WTC11 (cell line): Measurements from ENCODE around the gene OR11G2. TPM values are rescaled to one million over a fixed set of nuclear protein-coding genes. Genes with fewer than 3 reads are reported as not detected.

Experiments used
- ATAC-seq: fragments of 200-7000 bp; cut with Tn5 transposase; 2 replicates; pipeline ENCODE4 v1.10.0; 2021; ENCODE audit warnings: mild to moderate bottlenecking, moderate library complexity
- CTCF ChIA-PET: fragments of 300-600 bp; sonication (Branson Sonifier 250); formaldehyde crosslinking; loops from one replicate; lab custom pipeline; 2021; ENCODE audit warnings: antibody characterized with exemption; lab: Charles Lee
- POLR2A ChIA-PET: fragments of 350-600 bp; sonication (Branson Sonifier 250); formaldehyde crosslinking; loops from one replicate; lab custom pipeline; 2021; ENCODE audit warnings: antibody characterized with exemption; lab: Charles Lee
- DNase-seq: peaks from one replicate; pipeline ENCODE4 v3.0.0; 2021; ENCODE audit warnings: low spot score
- H3K27ac Mint-ChIP-seq: 2 replicates; pipeline ENCODE4 v1.8.0; 2021; ENCODE audit warnings: mixed read lengths
- H3K27me3 Mint-ChIP-seq: 2 replicates; pipeline ENCODE4 v1.8.0; 2021; ENCODE audit warnings: low read depth, mild to moderate bottlenecking, moderate library complexity, mixed read lengths
- H3K36me3 Mint-ChIP-seq: 2 replicates; pipeline ENCODE4 v1.8.0; 2021; ENCODE audit warnings: mixed read lengths
- H3K4me1 Mint-ChIP-seq: 2 replicates; pipeline ENCODE4 v1.8.0; 2022; ENCODE audit warnings: mixed read lengths
- H3K4me3 Mint-ChIP-seq: 2 replicates; pipeline ENCODE4 v1.8.0; 2021; ENCODE audit warnings: mild to moderate bottlenecking, moderate library complexity, mixed read lengths
- H3K9me3 Mint-ChIP-seq: 2 replicates; pipeline ENCODE4 v1.8.0; 2021; ENCODE audit warnings: mixed read lengths
- ATF3 ChIP-seq: sonication (generic); formaldehyde crosslinking; conservative IDR thresholded peaks from 2 replicates; pipeline ENCODE4 v1.8.1; 2022; ENCODE audit warnings: mild to moderate bottlenecking, missing genetic modification reagents
- CBFB ChIP-seq: sonication (generic); formaldehyde crosslinking; IDR thresholded peaks from 2 replicates; pipeline ENCODE4 v1.8.1; 2022; ENCODE audit warnings: mild to moderate bottlenecking, low read depth, missing genetic modification reagents
- CREB1 ChIP-seq: sonication (generic); formaldehyde crosslinking; IDR thresholded peaks from 2 replicates; pipeline ENCODE4 v1.8.0; 2023; ENCODE audit warnings: mild to moderate bottlenecking, missing genetic modification reagents
- EMX1 ChIP-seq: fragments of 250-450 bp; sonication (Bioruptor Pico); IDR thresholded peaks from 2 replicates; pipeline ENCODE4 v1.8.0; 2021; ENCODE audit warnings: mild to moderate bottlenecking
- GRHL2 ChIP-seq: fragments of 250-450 bp; sonication (Bioruptor Pico); IDR thresholded peaks from 2 replicates; pipeline ENCODE4 v1.8.0; 2022; ENCODE audit warnings: mild to moderate bottlenecking, moderate library complexity; ENCODE audit not compliant: insufficient replicate concordance, severe bottlenecking
- JAZF1 ChIP-seq: fragments of 250-450 bp; sonication (Bioruptor Pico); IDR thresholded peaks from 2 replicates; pipeline ENCODE4 v1.9.0; 2021; ENCODE audit warnings: moderate library complexity, mild to moderate bottlenecking, inconsistent platforms
- MXD4 ChIP-seq: fragments of 250-450 bp; sonication (Bioruptor Pico); IDR thresholded peaks from 2 replicates; pipeline ENCODE4 v1.8.0; 2021; ENCODE audit warnings: mild to moderate bottlenecking, moderate library complexity, borderline replicate concordance
- NFATC4 ChIP-seq: fragments of 250-450 bp; sonication (Bioruptor Pico); IDR thresholded peaks from 2 replicates; pipeline ENCODE4 v1.9.0; 2021; ENCODE audit warnings: mild to moderate bottlenecking
- PREB ChIP-seq: sonication (generic); formaldehyde crosslinking; IDR thresholded peaks from 2 replicates; pipeline ENCODE4 v1.8.1; 2022; ENCODE audit warnings: mild to moderate bottlenecking, missing genetic modification reagents, moderate library complexity, borderline replicate concordance
- RORB ChIP-seq: fragments of 250-450 bp; sonication (Bioruptor Pico); IDR thresholded peaks from 2 replicates; pipeline ENCODE4 v1.9.0; 2021; ENCODE audit warnings: mild to moderate bottlenecking
- ZBTB21 ChIP-seq: sonication (generic); formaldehyde crosslinking; IDR thresholded peaks from 2 replicates; pipeline ENCODE4 v1.8.1; 2023; ENCODE audit warnings: mild to moderate bottlenecking, missing genetic modification reagents, borderline replicate concordance
- ZNF121 ChIP-seq: sonication (generic); formaldehyde crosslinking; IDR thresholded peaks from 2 replicates; pipeline ENCODE4 v1.8.0; 2023; ENCODE audit warnings: missing genetic modification reagents
- ZNF232 ChIP-seq: sonication (generic); formaldehyde crosslinking; IDR thresholded peaks from 2 replicates; pipeline ENCODE4 v1.8.0; 2022; ENCODE audit warnings: mild to moderate bottlenecking, missing genetic modification reagents
- ZNF423 ChIP-seq: fragments of 250-450 bp; sonication (Bioruptor Pico); IDR thresholded peaks from 2 replicates; pipeline ENCODE4 v2.1.2; 2022; ENCODE audit warnings: mild to moderate bottlenecking, moderate library complexity
- ZNF512 ChIP-seq: sonication (generic); formaldehyde crosslinking; IDR thresholded peaks from 2 replicates; pipeline ENCODE4 v1.8.1; 2022; ENCODE audit warnings: missing genetic modification reagents, borderline replicate concordance
- total RNA-seq: library from RNA; stranded (reverse); gene quantifications from 3 replicates; pipeline ENCODE4 v1.2.3, GENCODE V29; 2021
- TF ChIP-seq, protein P1 (sequence below): fragments of 250-450 bp; sonication (Bioruptor Pico); IDR thresholded peaks from 2 replicates; pipeline ENCODE4 v1.9.0; 2021; ENCODE audit warnings: moderate library complexity, mild to moderate bottlenecking, inconsistent platforms, borderline replicate concordance
- TF ChIP-seq, protein P2 (sequence below): sonication (generic); formaldehyde crosslinking; IDR thresholded peaks from 2 replicates; pipeline ENCODE4 v1.8.1; 2022; ENCODE audit warnings: low read depth, missing genetic modification reagents, borderline replicate concordance
- TF ChIP-seq, protein P3 (sequence below): sonication (generic); formaldehyde crosslinking; IDR thresholded peaks from 2 replicates; pipeline ENCODE4 v1.8.1; 2023; ENCODE audit warnings: mild to moderate bottlenecking, missing genetic modification reagents, moderate library complexity
- TF ChIP-seq, protein P4 (sequence below): sonication (generic); formaldehyde crosslinking; IDR thresholded peaks from 2 replicates; pipeline ENCODE4 v1.8.0; 2023; ENCODE audit warnings: missing genetic modification reagents, mild to moderate bottlenecking, borderline replicate concordance

The OR11G2 gene
- total RNA-seq, 1 experiment from 2014 or later, result not detected

DNA sequence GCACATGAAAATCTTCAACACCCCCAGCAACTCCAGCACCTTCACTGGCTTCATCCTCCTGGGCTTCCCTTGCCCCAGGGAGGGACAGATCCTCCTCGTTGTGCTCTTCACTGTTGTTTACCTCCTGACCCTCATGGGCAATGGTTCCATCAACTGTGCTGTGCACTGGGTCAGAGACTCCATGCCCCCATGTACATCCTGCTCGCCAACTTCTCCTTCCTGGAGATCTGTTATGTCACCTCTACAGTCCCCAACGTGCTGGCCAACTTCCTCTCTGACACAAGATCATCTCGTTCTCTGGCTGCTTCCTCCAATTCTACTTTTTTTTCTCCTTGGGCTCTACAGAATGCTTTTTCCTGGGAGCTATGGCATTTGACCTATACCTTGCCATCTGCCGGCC lies 11.5 kb upstream of the OR11G2 start:
- Mint-ChIP-seq H3K4me1 (no peaks in the 10 kb centered on the region), H3K36me3 (peaks cover 64% of the 10 kb centered on the region), H3K27me3 (peaks cover 9% of the 10 kb centered on the region), H3K27ac (no peak overlapping the region), H3K4me3 (no peak overlapping the region), H3K9me3 (peaks cover 93% of the 10 kb centered on the region)
- ChIA-PET CTCF (no interaction called here), POLR2A (no interaction called here)
- DNase-seq, result no peak
- ATAC-seq, result no peak
- TF ChIP-seq, protein P1, sequence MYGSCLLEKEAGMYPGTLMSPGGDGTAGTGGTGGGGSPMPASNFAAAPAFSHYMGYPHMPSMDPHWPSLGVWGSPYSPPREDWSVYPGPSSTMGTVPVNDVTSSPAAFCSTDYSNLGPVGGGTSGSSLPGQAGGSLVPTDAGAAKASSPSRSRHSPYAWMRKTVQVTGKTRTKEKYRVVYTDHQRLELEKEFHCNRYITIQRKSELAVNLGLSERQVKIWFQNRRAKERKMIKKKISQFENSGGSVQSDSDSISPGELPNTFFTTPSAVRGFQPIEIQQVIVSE (CRISPR knock-in tag), result no peak
- TF ChIP-seq MXD4 (CRISPR knock-in tag) (no peak), ATF3 (CRISPR knock-in tag) (no peak), GRHL2 (CRISPR knock-in tag) (no peak)
- TF ChIP-seq, protein P2, sequence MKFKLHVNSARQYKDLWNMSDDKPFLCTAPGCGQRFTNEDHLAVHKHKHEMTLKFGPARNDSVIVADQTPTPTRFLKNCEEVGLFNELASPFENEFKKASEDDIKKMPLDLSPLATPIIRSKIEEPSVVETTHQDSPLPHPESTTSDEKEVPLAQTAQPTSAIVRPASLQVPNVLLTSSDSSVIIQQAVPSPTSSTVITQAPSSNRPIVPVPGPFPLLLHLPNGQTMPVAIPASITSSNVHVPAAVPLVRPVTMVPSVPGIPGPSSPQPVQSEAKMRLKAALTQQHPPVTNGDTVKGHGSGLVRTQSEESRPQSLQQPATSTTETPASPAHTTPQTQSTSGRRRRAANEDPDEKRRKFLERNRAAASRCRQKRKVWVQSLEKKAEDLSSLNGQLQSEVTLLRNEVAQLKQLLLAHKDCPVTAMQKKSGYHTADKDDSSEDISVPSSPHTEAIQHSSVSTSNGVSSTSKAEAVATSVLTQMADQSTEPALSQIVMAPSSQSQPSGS (CRISPR knock-in tag), result no peak

- Mint-ChIP-seq H3K4me3 (no peak overlapping the region), H3K9me3 (peaks cover 94% of the 10 kb centered on the region), H3K36me3 (peaks cover 65% of the 10 kb centered on the region), H3K27ac (no peak overlapping the region), H3K27me3 (peaks cover 7% of the 10 kb centered on the region), H3K4me1 (no peaks in the 10 kb centered on the region)
- DNase-seq (no peak), ATAC-seq (no peak)
- TF ChIP-seq ZNF423 (CRISPR knock-in tag) (no peak), CREB1 (no peak), JAZF1 (no peak), PREB (CRISPR knock-in tag) (no peak), ZBTB21 (CRISPR knock-in tag) (no peak), RORB (CRISPR knock-in tag) (no peak), ZNF121 (CRISPR knock-in tag) (no peak)
- CTCF ChIA-PET, result no interaction called here
- POLR2A ChIA-PET, result no interaction called here
These were observed 10.8 kb upstream of the OR11G2 start for GRCh38 chr14:20179880-20180279.

DNA sequence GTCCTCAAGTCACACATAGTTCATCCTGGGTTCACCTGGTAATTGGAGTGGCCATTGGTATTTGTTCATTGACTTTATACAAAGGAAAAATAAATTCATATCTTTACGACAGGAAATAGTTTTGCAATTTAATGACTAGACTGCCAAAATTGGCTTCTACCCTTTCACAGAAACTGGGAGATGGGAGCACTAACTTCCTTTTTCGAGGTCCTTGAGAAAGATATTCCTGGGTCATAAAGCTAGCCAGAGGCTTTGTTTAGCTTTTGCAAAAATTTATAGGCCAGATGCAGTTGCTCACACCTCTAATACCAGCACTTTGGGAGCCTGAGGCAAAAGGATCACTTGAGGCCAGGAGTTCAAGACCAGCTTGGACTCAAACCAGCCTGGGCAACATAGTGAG lies 10.2 kb upstream of the OR11G2 start:
- Mint-ChIP-seq H3K9me3 (peaks cover 92% of the 10 kb centered on the region), H3K27ac (no peak overlapping the region), H3K36me3 (peaks cover 63% of the 10 kb centered on the region), H3K4me3 (no peak overlapping the region), H3K4me1 (no peaks in the 10 kb centered on the region), H3K27me3 (peaks cover 6% of the 10 kb centered on the region)
- ATAC-seq (no peak), DNase-seq (no peak)
- ChIA-PET POLR2A (no interaction called here), CTCF (no interaction called here)
- no peak for TF ChIP-seq CBFB (CRISPR knock-in tag)
- TF ChIP-seq, protein P2 (CRISPR knock-in tag), result no peak
- no peak for TF ChIP-seq ZNF232
- TF ChIP-seq NFATC4 (CRISPR knock-in tag), result no peak
- no peak for TF ChIP-seq ATF3 (CRISPR knock-in tag)
- TF ChIP-seq, protein P3, sequence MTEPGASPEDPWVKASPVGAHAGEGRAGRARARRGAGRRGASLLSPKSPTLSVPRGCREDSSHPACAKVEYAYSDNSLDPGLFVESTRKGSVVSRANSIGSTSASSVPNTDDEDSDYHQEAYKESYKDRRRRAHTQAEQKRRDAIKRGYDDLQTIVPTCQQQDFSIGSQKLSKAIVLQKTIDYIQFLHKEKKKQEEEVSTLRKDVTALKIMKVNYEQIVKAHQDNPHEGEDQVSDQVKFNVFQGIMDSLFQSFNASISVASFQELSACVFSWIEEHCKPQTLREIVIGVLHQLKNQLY, result no peak
- TF ChIP-seq, protein P4, sequence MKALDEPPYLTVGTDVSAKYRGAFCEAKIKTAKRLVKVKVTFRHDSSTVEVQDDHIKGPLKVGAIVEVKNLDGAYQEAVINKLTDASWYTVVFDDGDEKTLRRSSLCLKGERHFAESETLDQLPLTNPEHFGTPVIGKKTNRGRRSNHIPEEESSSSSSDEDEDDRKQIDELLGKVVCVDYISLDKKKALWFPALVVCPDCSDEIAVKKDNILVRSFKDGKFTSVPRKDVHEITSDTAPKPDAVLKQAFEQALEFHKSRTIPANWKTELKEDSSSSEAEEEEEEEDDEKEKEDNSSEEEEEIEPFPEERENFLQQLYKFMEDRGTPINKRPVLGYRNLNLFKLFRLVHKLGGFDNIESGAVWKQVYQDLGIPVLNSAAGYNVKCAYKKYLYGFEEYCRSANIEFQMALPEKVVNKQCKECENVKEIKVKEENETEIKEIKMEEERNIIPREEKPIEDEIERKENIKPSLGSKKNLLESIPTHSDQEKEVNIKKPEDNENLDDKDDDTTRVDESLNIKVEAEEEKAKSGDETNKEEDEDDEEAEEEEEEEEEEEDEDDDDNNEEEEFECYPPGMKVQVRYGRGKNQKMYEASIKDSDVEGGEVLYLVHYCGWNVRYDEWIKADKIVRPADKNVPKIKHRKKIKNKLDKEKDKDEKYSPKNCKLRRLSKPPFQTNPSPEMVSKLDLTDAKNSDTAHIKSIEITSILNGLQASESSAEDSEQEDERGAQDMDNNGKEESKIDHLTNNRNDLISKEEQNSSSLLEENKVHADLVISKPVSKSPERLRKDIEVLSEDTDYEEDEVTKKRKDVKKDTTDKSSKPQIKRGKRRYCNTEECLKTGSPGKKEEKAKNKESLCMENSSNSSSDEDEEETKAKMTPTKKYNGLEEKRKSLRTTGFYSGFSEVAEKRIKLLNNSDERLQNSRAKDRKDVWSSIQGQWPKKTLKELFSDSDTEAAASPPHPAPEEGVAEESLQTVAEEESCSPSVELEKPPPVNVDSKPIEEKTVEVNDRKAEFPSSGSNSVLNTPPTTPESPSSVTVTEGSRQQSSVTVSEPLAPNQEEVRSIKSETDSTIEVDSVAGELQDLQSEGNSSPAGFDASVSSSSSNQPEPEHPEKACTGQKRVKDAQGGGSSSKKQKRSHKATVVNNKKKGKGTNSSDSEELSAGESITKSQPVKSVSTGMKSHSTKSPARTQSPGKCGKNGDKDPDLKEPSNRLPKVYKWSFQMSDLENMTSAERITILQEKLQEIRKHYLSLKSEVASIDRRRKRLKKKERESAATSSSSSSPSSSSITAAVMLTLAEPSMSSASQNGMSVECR (CRISPR knock-in tag), result no peak
- no peak for TF ChIP-seq ZNF512
- TF ChIP-seq EMX1 (CRISPR knock-in tag), result no peak
